Measurements from ENCODE around the gene SUPT3H. TPM values are rescaled to one million over a fixed set of nuclear protein-coding genes. Genes with fewer than 3 reads are reported as not detected.

Gene SUPT3H
- total RNA-seq, 3 donors from 2014 or later: 6.9 to 15.1 (median 13.6) TPM

DNA sequence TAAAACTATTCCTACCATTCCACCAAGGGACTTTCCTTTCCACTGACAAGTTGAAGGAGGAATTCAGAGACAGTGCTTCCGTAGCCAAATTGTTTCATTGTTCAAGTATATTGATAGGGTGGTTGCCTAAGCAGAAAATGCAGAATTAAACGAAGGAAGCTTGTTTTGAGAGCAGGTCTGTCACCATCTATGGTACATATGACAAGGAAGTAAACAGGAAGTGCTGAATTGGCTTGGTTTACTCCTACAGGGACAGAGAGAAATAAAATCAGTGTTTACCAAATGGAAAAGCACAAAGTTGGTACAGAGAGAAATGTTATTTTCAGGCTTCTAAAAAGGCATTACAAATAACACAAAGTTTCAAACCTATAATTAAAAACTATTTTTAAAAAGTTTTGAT, 568.5 kb downstream of the SUPT3H start:
- Histone ChIP-seq H3K4me3 (no peak overlapping the region), H3K27ac (no peak overlapping the region), H3K36me3 (no peaks in the 10 kb centered on the region), H3K27me3 (no peaks in the 10 kb centered on the region), H3K9me3 (no peaks in the 10 kb centered on the region), H3K4me1 (no peaks in the 10 kb centered on the region)
- TF ChIP-seq, protein P1, sequence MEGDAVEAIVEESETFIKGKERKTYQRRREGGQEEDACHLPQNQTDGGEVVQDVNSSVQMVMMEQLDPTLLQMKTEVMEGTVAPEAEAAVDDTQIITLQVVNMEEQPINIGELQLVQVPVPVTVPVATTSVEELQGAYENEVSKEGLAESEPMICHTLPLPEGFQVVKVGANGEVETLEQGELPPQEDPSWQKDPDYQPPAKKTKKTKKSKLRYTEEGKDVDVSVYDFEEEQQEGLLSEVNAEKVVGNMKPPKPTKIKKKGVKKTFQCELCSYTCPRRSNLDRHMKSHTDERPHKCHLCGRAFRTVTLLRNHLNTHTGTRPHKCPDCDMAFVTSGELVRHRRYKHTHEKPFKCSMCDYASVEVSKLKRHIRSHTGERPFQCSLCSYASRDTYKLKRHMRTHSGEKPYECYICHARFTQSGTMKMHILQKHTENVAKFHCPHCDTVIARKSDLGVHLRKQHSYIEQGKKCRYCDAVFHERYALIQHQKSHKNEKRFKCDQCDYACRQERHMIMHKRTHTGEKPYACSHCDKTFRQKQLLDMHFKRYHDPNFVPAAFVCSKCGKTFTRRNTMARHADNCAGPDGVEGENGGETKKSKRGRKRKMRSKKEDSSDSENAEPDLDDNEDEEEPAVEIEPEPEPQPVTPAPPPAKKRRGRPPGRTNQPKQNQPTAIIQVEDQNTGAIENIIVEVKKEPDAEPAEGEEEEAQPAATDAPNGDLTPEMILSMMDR (IDR thresholded peaks at IDR 0.05): no peak
- TF ChIP-seq POLR2AphosphoS5 (IDR thresholded peaks at IDR 0.05) (no peak), POLR2A (IDR thresholded peaks at IDR 0.05) (no peak)
- intact Hi-C loops (cut with DNase I; ENCODE audit: low total_unique reads): no loop called here
- no peak for DNase-seq (ENCODE audit: low spot score in 2 of 2)

DNA sequence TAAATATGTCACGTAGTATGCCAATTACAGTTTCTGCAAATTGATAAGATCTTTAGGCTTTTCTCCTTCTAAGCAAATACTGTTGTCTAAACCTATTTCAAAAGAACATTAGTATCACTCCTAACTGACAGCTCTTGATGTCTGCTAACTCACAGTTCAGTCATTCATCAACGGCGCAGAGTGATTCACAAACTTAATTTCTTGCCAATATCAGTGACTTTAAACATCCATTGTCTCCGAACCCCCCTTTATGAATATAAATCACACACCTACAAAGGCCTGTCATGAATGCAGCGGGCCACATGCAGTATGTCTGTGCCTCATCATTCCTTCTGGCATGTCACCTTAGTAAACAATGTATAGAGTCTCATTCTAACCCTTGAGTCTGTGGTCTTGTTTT, 569.6 kb downstream of the SUPT3H start:
- no peaks in the 10 kb centered on the region for H3K9me3 ChIP-seq
- H3K27ac ChIP-seq: no peak overlapping the region
- no peak for DNase-seq (ENCODE audit: low spot score in 2 of 2)
- TF ChIP-seq POLR2A (IDR thresholded peaks at IDR 0.05) (no peak), POLR2AphosphoS5 (IDR thresholded peaks at IDR 0.05) (no peak)
- TF ChIP-seq, protein P1 (IDR thresholded peaks at IDR 0.05): no peak
- intact Hi-C loops (cut with DNase I; ENCODE audit: low total_unique reads): no loop called here
- H3K4me1 ChIP-seq: no peaks in the 10 kb centered on the region
- H3K36me3 ChIP-seq: no peaks in the 10 kb centered on the region
- no peak overlapping the region for H3K4me3 ChIP-seq
- no peaks in the 10 kb centered on the region for H3K27me3 ChIP-seq

DNA sequence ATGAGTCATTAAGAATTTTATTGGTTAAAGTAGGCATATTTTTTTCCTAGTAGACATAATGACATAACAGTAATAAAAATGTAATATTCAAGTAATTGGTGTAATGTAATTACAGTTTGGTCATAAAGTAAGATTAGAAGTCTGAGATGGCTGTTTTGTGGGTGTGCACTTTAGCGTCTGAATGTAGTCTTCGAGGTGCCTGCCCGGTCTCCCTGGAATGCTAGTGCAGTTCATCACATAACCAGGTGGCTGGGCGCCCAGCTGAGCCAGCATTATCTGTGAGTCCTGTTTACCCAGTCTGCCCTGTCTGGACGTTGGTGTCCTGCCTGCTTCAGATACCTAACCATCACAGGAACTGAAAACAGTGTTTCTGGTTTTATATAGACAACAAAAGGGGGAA, 571.1 kb downstream of the SUPT3H start:
- intact Hi-C loops (cut with DNase I; ENCODE audit: low total_unique reads): no loop called here
- no peak for DNase-seq (ENCODE audit: low spot score in 2 of 2)
- Histone ChIP-seq H3K27me3 (no peaks in the 10 kb centered on the region), H3K4me1 (no peaks in the 10 kb centered on the region), H3K27ac (no peak overlapping the region), H3K4me3 (no peak overlapping the region), H3K36me3 (no peaks in the 10 kb centered on the region), H3K9me3 (no peaks in the 10 kb centered on the region)
- TF ChIP-seq, protein P1 (IDR thresholded peaks at IDR 0.05): no peak
- TF ChIP-seq POLR2AphosphoS5 (IDR thresholded peaks at IDR 0.05): no peak

DNA sequence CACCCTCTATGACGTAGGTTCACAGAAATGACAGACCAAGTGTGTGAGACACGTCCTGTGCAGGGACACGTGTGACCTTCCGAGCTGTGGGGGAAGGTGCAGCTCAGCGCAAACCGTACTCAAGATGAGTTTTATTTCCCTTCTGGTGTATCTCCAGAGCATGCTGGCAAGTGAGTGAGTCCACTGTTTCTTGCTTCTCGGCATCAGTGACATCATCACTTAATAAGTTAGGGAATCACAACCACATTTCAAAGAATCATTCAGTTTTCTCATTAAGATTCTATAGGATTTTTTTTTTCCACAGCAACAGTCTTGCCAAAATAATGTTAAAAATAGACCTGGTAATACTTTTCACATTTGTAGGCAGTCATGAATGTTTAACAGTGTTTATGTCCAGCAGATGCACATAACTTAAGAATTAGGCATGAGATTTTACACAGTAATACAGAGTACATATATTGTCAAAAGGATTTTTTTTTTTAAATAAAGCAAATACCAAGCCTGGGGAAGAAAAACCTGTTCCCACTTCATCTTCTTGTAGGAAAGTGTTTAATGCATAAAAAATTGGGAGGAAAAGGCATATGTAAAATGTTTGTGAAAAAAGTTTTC, 572.4 kb downstream of the SUPT3H start:
- Histone ChIP-seq H3K4me1 (peaks cover 0 to 6% of the 10 kb centered on the region in 2 donors), H3K27ac (no peak overlapping the region), H3K9me3 (no peaks in the 10 kb centered on the region), H3K27me3 (no peaks in the 10 kb centered on the region), H3K4me3 (no peak overlapping the region), H3K36me3 (no peaks in the 10 kb centered on the region)
- TF ChIP-seq, protein P1 (IDR thresholded peaks at IDR 0.05): no peak
- TF ChIP-seq POLR2AphosphoS5 (IDR thresholded peaks at IDR 0.05) (no peak), POLR2A (IDR thresholded peaks at IDR 0.05) (no peak)
- intact Hi-C loops (cut with DNase I; ENCODE audit: low total_unique reads): no loop called here
- no peak for DNase-seq (ENCODE audit: low spot score in 2 of 2)

DNA sequence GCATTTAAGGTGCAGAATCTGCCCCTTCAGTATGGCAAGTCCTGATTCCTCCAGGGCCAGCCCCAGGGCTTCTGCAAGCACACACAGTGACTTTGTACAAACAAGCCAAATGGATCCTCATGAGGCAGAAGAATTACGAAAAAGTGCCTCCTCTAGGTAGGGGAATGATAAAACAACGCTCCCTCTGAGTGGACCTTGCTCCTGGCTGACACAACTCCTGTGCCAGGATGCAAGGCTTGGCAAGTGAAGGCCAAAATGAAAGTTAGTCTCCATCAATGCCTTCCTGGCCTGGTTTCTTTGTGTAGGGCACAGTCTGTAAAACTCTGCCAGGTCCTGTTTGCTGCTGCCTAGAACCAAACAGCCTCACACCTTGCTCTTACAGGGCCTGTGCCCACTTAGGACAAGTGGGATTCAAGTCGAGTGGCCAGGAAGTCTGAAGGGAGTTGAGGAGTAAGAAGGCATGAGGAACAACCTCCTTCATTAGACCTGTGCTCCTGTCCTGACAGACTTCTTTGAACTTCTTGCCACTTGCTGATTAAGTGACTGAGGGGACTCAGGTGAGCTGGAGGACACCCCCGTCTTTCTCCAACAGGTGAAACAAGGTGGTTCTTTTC, 573.1 kb downstream of the SUPT3H start:
- H3K9me3 ChIP-seq: no peaks in the 10 kb centered on the region
- H3K36me3 ChIP-seq: no peaks in the 10 kb centered on the region
- no peak overlapping the region for H3K4me3 ChIP-seq
- no peak for DNase-seq (ENCODE audit: low spot score in 2 of 2)
- peaks cover 0 to 7% of the 10 kb centered on the region in 2 donors for H3K4me1 ChIP-seq
- no peaks in the 10 kb centered on the region for H3K27me3 ChIP-seq
- intact Hi-C loops (cut with DNase I; ENCODE audit: low total_unique reads): no loop called here
- H3K27ac ChIP-seq: no peak overlapping the region
- no peak for TF ChIP-seq POLR2A (IDR thresholded peaks at IDR 0.05)
- no peak for TF ChIP-seq POLR2AphosphoS5 (IDR thresholded peaks at IDR 0.05)
- TF ChIP-seq, protein P1 (IDR thresholded peaks at IDR 0.05): no peak

Data from breast epithelium (tissue), 4 donors.